Measurements from ENCODE around the gene PCYT2.
A peak's percentile ranks its signal among the peaks of the same experiment; 100 is the strongest.

The PCYT2 gene

DNA sequence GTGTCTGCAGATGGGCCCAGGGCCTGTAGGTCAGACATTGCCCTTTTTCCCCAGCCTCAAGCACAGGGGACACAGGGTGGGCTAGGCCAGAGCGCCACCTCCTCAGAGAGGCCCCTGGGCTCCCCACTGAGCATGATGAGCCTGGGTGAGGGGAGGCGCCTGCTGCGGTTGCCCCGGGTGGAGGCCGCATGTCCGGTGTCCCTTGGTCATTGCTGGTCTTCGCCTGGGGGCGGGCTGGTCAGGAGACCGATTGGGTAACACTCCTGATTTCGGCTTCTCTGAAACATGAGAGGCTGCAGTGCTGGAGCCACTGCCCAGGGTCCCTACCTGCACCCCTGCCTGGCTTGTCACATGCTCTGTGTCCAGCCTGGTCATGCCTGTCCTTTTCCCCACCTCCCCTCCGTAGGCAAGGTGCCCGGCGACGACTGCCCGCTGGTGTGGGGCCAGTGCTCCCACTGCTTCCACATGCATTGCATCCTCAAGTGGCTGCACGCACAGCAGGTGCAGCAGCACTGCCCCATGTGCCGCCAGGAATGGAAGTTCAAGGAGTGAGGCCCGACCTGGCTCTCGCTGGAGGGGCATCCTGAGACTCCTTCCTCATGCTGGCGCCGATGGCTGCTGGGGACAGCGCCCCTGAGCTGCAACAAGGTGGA is 11.6 kb downstream of the PCYT2 start:
- DNase-seq, result no peak

DNA sequence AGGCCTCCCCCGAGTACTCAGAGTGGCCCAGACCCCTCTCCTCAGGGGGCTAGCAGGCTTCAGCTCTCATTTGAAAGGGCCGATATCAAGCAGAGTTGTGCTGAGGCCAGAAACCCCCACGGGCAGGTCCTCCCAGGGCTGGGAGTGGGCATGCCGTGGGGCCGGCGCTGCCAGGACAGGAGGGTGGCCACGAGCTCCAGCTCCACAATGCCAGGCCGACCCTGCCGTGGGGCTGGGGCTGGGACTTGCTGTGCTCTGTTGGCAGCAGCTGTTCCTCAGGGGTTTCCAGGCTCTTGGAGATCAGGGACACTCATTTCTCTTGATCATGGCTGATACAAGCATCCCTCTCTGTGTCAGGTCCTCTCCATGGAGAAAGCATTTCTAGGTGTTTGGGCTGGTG is 12.3 kb downstream of the PCYT2 start:
- no peak for DNase-seq

GRCh38 chr17:81898029-81898866 is 13.0 kb downstream of the PCYT2 start:
- DNase-seq, result no peak

DNA sequence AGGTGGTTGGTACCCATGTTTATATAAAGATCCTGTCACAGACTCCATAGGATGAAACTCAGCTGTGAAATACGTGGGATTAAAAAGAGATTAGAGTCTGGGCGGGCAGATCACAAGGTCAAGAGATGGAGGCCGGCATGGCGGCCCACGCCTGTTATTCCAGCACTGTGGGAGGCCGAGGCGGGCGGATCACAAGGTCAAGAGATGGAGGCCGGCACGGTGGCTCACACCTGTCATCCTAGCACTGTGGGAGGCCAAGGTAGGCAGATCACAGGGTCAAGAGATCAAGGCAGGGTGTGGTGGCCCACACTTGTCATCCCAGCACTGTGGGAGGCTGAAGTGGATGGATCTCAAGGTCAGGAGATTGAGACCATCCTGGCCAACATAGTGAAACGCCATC is 15.8 kb downstream of the PCYT2 start:
- no peak for DNase-seq

GRCh38 chr17:81891303-81891552 is 20.0 kb downstream of the PCYT2 start:
- no peak for DNase-seq

GRCh38 chr17:81890447-81891302 is 20.5 kb downstream of the PCYT2 start:
- no peak for DNase-seq

GRCh38 chr17:81889602-81890001 is 21.6 kb downstream of the PCYT2 start:
- no peak for DNase-seq

DNA sequence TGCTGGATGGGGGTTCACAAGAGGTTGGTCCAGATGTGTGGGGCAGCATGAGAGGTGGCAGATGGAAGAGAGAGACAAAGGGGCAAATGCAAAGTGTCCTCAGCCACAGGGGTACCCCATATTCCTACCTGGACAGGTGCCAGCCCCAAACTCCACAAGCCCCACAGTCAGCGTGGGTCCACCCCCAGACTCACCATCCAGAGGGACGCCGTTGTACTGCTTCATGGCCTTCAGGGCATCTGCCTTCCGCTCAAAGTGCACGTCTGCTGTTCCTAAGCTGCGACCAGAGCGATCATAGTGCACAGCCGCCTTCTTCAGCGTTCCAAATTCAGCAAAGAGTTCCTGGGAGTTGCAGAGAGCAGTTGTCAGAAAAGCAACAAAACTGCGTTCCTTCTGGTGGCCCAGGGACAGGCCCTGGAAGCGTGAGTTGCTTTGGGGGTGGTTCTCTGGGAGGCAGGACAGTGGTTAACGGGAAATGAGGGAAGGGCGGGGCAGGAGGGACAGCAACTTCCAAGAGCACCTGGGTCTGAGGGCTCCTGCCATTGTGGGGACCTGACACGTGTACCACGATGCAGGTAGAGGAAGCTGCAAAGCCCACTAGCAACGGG is 22.1 kb downstream of the PCYT2 start:
- DNase-seq, result no peak

GRCh38 chr17:81888105-81888987 is 22.9 kb downstream of the PCYT2 start:
- no peak for DNase-seq

- no peak for DNase-seq
Observed at GRCh38 chr17:81885869-81886548, 25.2 kb downstream of the PCYT2 start.

DNA sequence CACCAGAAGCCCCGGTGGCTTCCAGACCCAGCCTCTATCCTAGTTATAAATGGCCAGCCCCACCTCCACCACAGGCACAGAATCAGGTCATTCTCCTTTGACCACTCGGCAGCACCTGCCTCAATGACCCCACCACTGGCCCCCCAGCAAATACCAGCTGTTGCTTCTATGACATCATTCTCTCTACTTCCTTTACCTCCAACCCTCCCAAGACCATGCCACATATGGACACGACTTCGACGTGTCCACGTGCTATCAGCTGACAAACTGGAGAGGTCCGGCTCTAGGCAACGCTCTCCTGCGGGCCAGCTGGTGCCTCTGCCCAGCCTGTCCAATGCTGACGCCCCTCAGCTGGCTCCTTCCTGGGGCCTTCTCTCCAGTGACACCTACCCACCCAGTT is 25.7 kb downstream of the PCYT2 start:
- DNase-seq, result no peak

GRCh38 chr17:81884968-81885367 is 26.2 kb downstream of the PCYT2 start:
- DNase-seq, result no peak

GRCh38 chr17:81884520-81884919 is 26.7 kb downstream of the PCYT2 start:
- no peak for DNase-seq

GRCh38 chr17:81879121-81879520 is 32.1 kb downstream of the PCYT2 start:
- DNase-seq, result no peak

DNA sequence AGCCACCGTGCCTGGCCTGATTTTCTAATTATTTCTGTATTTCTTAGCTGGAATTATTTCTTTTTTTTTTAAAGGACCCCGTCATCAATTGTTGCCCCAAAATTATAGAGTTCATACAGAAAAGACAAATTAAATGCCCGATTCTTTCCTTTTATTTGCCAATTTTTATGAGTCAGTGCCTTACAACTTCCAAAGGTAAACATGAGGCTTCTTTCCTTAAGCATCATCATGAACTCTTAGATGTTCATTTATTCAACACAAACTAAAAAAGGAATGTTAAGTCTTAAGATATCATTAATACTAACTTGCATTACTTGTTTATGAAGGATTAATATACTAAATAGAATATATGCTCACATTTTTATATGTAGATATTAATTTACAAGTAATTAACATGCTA is 32.9 kb downstream of the PCYT2 start:
- no peak for DNase-seq

DNA sequence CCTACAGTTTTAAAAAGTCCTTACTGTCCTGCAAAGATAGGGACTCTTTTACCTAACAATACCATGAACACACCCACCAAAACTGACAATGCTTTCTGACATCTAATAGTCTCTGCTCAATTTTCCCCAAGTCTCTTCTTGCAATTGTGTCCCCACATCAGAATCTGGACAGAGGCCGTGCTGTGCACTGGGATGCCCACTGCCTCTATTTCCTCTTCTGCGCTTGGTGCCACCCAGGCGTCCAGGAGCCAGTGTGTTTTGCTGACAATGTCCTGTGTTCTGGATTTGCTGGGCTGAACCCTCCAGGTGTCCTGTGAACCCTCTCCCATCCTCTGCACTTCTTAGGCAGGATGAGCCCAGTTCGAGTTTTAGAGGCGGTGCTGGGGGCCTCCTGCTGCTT is 33.6 kb downstream of the PCYT2 start:
- no peak for DNase-seq

DNA sequence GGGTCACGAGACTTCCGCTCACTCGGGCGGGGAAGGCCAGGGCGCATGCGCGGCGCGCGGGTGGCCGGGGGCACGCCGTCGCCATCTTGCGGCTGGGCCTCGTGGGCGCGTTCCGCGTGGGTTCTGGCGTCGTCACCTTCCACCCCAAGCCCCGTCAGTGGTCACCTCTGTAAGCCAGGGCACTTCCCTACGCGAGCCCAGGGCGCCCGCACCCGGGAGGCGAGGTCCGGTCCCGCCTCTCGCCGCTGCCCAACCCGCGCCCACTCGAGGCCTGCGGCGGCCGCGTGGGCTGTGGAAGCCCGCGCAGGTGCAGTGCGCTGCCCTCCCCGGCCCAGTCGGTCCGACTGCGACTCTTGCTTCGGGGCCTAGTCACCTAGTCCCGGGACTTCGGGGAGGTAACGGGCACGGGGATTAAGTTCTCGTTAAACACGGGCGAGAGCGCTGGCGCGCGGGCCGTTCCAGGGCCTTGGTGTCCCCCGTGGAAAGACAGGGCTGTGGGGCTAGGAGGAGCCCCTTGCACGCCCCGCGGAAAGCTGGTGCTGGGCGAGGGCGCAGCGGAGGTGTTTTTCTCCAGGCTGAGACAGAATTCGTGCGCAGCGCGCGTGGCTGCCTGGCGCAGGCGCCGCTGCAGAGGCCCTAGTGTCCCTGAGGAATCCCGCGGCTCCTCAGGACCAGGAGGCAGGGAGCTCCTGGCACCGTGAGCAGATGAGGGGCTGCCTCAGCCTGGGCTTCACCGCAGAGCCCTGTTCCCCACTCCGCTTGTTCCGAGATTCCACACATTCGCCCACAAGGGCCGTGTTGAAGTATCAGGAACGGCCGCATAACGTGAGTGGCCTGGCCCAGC is 39.6 kb downstream of the PCYT2 start:
- DNase-seq, result peak; percentile 96

GRCh38 chr17:81870981-81871386 is 40.2 kb downstream of the PCYT2 start, which contains the start of gene ARHGDIA:
TSS of gene ARHGDIA (minus strand) at chr17:81871337. CDS start at chr17:81869930, 1,407 bp downstream.
- no peak for DNase-seq

- peak; percentile 44 for DNase-seq
Observed at GRCh38 chr17:81870131-81870980, 40.8 kb downstream of the PCYT2 start.

All from central memory CD4-positive, alpha-beta T cell (primary cell).